Measurements from ENCODE around the gene MBL2.

The MBL2 gene

DNA sequence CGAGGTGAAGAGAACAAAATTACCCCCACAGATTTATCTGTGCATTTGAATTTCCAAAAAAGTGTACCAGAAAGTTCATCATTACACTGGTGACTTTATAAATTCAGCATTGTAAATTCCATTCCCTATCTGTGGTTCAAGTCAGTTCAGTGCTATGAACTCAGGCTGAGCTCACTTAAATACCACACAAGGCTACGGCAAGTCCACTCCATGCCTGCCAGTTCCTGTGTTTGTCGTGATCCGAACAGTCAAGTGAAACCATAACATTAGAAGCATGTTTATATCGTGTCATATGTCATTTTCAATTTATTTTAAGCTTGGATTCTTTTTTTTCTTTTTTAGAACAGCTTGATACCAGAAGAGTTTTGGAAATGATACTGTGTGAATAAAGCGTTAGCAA is 14.8 kb downstream of the MBL2 start:
- TF ChIP-seq EZH2phosphoT487 (IDR thresholded peaks at IDR 0.05; ENCODE audit: borderline replicate concordance): no peak
- TF ChIP-seq, protein P1, sequence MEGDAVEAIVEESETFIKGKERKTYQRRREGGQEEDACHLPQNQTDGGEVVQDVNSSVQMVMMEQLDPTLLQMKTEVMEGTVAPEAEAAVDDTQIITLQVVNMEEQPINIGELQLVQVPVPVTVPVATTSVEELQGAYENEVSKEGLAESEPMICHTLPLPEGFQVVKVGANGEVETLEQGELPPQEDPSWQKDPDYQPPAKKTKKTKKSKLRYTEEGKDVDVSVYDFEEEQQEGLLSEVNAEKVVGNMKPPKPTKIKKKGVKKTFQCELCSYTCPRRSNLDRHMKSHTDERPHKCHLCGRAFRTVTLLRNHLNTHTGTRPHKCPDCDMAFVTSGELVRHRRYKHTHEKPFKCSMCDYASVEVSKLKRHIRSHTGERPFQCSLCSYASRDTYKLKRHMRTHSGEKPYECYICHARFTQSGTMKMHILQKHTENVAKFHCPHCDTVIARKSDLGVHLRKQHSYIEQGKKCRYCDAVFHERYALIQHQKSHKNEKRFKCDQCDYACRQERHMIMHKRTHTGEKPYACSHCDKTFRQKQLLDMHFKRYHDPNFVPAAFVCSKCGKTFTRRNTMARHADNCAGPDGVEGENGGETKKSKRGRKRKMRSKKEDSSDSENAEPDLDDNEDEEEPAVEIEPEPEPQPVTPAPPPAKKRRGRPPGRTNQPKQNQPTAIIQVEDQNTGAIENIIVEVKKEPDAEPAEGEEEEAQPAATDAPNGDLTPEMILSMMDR (conservative IDR thresholded peaks at IDR 0.05; ENCODE audit: low read length): no peak
- peaks cover 13% of the 10 kb centered on the region for H3K4me1 ChIP-seq (ENCODE audit: insufficient read depth, low read length, poor library complexity, severe bottlenecking)
- H3K27me3 ChIP-seq (ENCODE audit: insufficient read depth, low read length, poor library complexity, severe bottlenecking): no peaks in the 10 kb centered on the region
- H3K9me2 ChIP-seq (replicated peaks; ENCODE audit: low read depth, low read length): no peaks in the 10 kb centered on the region
- H3K79me2 ChIP-seq (ENCODE audit: insufficient read depth, low read length): no peaks in the 10 kb centered on the region
- no peaks in the 10 kb centered on the region for H3K36me3 ChIP-seq (ENCODE audit: insufficient read depth, low read length)
- no peaks in the 10 kb centered on the region for H3K9me3 ChIP-seq (ENCODE audit: insufficient read depth, low read depth, low read length)
- no peak overlapping the region for H2AFZ ChIP-seq (ENCODE audit: low read length)
- no peak overlapping the region for H3K4me2 ChIP-seq (ENCODE audit: low read depth, low read length, poor library complexity, severe bottlenecking)
- no peak overlapping the region for H3K4me3 ChIP-seq (ENCODE audit: low read length, poor library complexity, severe bottlenecking)
- H4K20me1 ChIP-seq (ENCODE audit: insufficient read depth, low read length, poor library complexity, severe bottlenecking): no peaks in the 10 kb centered on the region
- no peaks in the 10 kb centered on the region for H3F3A ChIP-seq (ENCODE audit: low read depth)
- H3K9ac ChIP-seq (ENCODE audit: low read depth, low read length, poor library complexity, severe bottlenecking): no peak overlapping the region

DNA sequence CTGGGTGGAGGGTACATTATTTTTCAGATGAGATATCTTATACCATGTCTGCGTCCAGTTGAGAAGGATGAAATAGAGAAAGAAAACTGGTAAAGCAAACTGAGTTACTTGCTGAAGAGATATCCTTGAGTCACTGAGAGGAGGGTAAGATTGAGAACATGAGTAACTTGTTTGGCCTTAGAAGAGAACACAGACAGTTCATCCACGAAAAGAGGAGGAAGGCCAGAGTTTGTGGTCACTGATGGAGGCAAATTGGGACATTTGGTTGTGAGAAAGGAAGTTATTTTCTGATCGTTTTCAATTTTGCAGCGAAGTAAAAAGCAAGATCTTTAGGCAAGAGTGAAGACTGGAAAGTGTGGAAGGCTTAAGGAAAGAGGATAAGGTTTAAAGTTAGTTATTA is 15.6 kb downstream of the MBL2 start:
- Histone ChIP-seq H4K20me1 (ENCODE audit: insufficient read depth, low read length, poor library complexity, severe bottlenecking) (no peaks in the 10 kb centered on the region), H3K4me2 (ENCODE audit: low read depth, low read length, poor library complexity, severe bottlenecking) (no peak overlapping the region), H3K9me3 (ENCODE audit: insufficient read depth, low read depth, low read length) (no peaks in the 10 kb centered on the region), H3K9me2 (replicated peaks; ENCODE audit: low read depth, low read length) (no peaks in the 10 kb centered on the region), H3K79me2 (ENCODE audit: insufficient read depth, low read length) (no peaks in the 10 kb centered on the region), H2AFZ (ENCODE audit: low read length) (no peak overlapping the region; the same call in 1 of the 2 replicates), H3K27me3 (ENCODE audit: insufficient read depth, low read length, poor library complexity, severe bottlenecking) (no peaks in the 10 kb centered on the region), H3K9ac (ENCODE audit: low read depth, low read length, poor library complexity, severe bottlenecking) (no peak overlapping the region), H3K36me3 (ENCODE audit: insufficient read depth, low read length) (no peaks in the 10 kb centered on the region), H3K4me1 (ENCODE audit: insufficient read depth, low read length, poor library complexity, severe bottlenecking) (peaks cover 13% of the 10 kb centered on the region), H3K4me3 (ENCODE audit: low read length, poor library complexity, severe bottlenecking) (no peak overlapping the region), H3F3A (ENCODE audit: low read depth) (no peaks in the 10 kb centered on the region)
- TF ChIP-seq EZH2phosphoT487 (IDR thresholded peaks at IDR 0.05; ENCODE audit: borderline replicate concordance): no peak
- TF ChIP-seq, protein P1 (conservative IDR thresholded peaks at IDR 0.05; ENCODE audit: low read length): no peak

DNA sequence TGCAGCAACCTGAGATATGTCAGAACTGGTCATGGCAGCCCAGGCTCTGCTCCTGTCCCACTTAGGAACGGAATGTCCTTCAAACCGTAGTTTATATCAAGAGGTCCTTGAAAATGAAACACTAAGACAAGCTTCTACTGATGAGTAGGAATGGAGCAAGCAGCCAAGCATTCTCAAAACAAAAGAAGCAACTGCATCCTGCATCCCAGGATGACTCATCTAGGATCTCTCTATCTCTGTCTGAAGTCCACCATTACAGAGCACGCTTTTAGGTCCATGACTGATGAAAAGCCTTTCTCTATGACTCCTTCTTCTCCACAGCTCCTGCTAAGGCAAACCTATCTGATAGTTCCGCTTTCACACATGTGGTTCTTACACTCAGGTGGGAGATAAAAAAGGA is 16.3 kb downstream of the MBL2 start:
- H4K20me1 ChIP-seq (ENCODE audit: insufficient read depth, low read length, poor library complexity, severe bottlenecking): no peaks in the 10 kb centered on the region
- no peaks in the 10 kb centered on the region for H3K9me2 ChIP-seq (replicated peaks; ENCODE audit: low read depth, low read length)
- H2AFZ ChIP-seq (ENCODE audit: low read length): no peak overlapping the region
- H3K79me2 ChIP-seq (ENCODE audit: insufficient read depth, low read length): no peaks in the 10 kb centered on the region
- no peak overlapping the region for H3K4me3 ChIP-seq (ENCODE audit: low read length, poor library complexity, severe bottlenecking)
- H3K9ac ChIP-seq (ENCODE audit: low read depth, low read length, poor library complexity, severe bottlenecking): no peak overlapping the region
- H3K4me1 ChIP-seq (ENCODE audit: insufficient read depth, low read length, poor library complexity, severe bottlenecking): peaks cover 13% of the 10 kb centered on the region
- no peaks in the 10 kb centered on the region for H3K9me3 ChIP-seq (ENCODE audit: insufficient read depth, low read depth, low read length)
- no peak overlapping the region for H3K4me2 ChIP-seq (ENCODE audit: low read depth, low read length, poor library complexity, severe bottlenecking)
- H3F3A ChIP-seq (ENCODE audit: low read depth): no peaks in the 10 kb centered on the region
- H3K27me3 ChIP-seq (ENCODE audit: insufficient read depth, low read length, poor library complexity, severe bottlenecking): no peaks in the 10 kb centered on the region
- no peaks in the 10 kb centered on the region for H3K36me3 ChIP-seq (ENCODE audit: insufficient read depth, low read length)
- TF ChIP-seq, protein P1 (conservative IDR thresholded peaks at IDR 0.05; ENCODE audit: low read length): no peak
- no peak for TF ChIP-seq EZH2phosphoT487 (IDR thresholded peaks at IDR 0.05; ENCODE audit: borderline replicate concordance)
